Measurements from ENCODE around the gene DUXB. TPM values are rescaled to one million over a fixed set of nuclear protein-coding genes. Genes with fewer than 3 reads are reported as not detected.

DUXB gene
- total RNA-seq (2014; rRNA removed; shearing (Covaris generic)): not detected in 2 replicates

- DNase-seq (ENCODE audit: low read depth): no peak
These were observed at the start of gene DUXB for GRCh38 chr16:75701361-75701760. Gene DUXB, minus strand, starts transcription at chr16:75701461. Its CDS starts 43 bp downstream, at chr16:75701418.

GRCh38 chr16:75750528-75750927, 49.3 kb upstream of the DUXB start:
- DNase-seq (ENCODE audit: low read depth): no peak

- DNase-seq (ENCODE audit: low read depth): no peak
These were observed 45.1 kb upstream of the DUXB start for GRCh38 chr16:75746359-75746758.

- no peak for DNase-seq (ENCODE audit: low read depth)
These were observed 44.6 kb upstream of the DUXB start for GRCh38 chr16:75745823-75746222.

- no peak for DNase-seq (ENCODE audit: low read depth)
These were observed 44.0 kb upstream of the DUXB start for GRCh38 chr16:75745242-75745641.

GRCh38 chr16:75742424-75743047, 41.3 kb upstream of the DUXB start:
- DNase-seq (ENCODE audit: low read depth): peak; percentile 8

- DNase-seq (ENCODE audit: low read depth): peak; percentile 57
These were observed 32.3 kb upstream of the DUXB start for GRCh38 chr16:75733305-75734211.

GRCh38 chr16:75732871-75733270, 31.6 kb upstream of the DUXB start:
- DNase-seq (ENCODE audit: low read depth): no peak

- no peak for DNase-seq (ENCODE audit: low read depth)
These were observed 26.0 kb upstream of the DUXB start for GRCh38 chr16:75727221-75727620.

GRCh38 chr16:75726390-75726789, 25.1 kb upstream of the DUXB start, which contains the start of gene CPHXL:
Gene CPHXL, minus strand, starts transcription at chr16:75726490. Its CDS starts 48 bp downstream, at chr16:75726442.
- DNase-seq (ENCODE audit: low read depth): no peak

- DNase-seq (ENCODE audit: low read depth): no peak
These were observed 17.2 kb upstream of the DUXB start for GRCh38 chr16:75718452-75718851.

- DNase-seq (ENCODE audit: low read depth): no peak
These were observed 13.4 kb upstream of the DUXB start for GRCh38 chr16:75714661-75715060.

- DNase-seq (ENCODE audit: low read depth): no peak
These were observed 9.1 kb upstream of the DUXB start for GRCh38 chr16:75710344-75710743.

- DNase-seq (ENCODE audit: low read depth): peak; percentile 33
These were observed 2.0 kb upstream of the DUXB start for GRCh38 chr16:75703306-75703705.

- no peak for DNase-seq (ENCODE audit: low read depth)
These were observed 981 bp upstream of the DUXB start for GRCh38 chr16:75702242-75702641.

- DNase-seq (ENCODE audit: low read depth): no peak
These were observed 3.7 kb downstream of the DUXB start for GRCh38 chr16:75697571-75697970.

GRCh38 chr16:75695708-75696107, 5.6 kb downstream of the DUXB start:
- peak; percentile 5 for DNase-seq (ENCODE audit: low read depth)

GRCh38 chr16:75687361-75687760, 13.9 kb downstream of the DUXB start:
- DNase-seq (ENCODE audit: low read depth): no peak

- no peak for DNase-seq (ENCODE audit: low read depth)
These were observed 19.0 kb downstream of the DUXB start for GRCh38 chr16:75682308-75682707.

- DNase-seq (ENCODE audit: low read depth): no peak
These were observed 21.9 kb downstream of the DUXB start for GRCh38 chr16:75679366-75679765.

- no peak for DNase-seq (ENCODE audit: low read depth)
These were observed 24.4 kb downstream of the DUXB start, which contains the start of gene CPHXL2 for GRCh38 chr16:75676909-75677308. Gene CPHXL2, minus strand, starts transcription at chr16:75677009. Its CDS starts 10 bp downstream, at chr16:75676999.

- no peak for DNase-seq (ENCODE audit: low read depth)
These were observed 33.8 kb downstream of the DUXB start for GRCh38 chr16:75667503-75667902.
